Left renal pelvis (tissue), 4 donors: ENCODE measurements around the gene TYW1. TPM values are rescaled to one million over a fixed set of nuclear protein-coding genes. Genes with fewer than 3 reads are reported as not detected.
"Not testable (repeated sequence)": the region's sequence is repeated elsewhere in the genome, so short reads cannot be mapped to it uniquely, and the experiment has no call there.

Experiments used
- DNase-seq, 4 donors: peaks; one replicate each; pipeline ENCODE4 v3.0.0-alpha.2; 2013; ENCODE audit warnings: low read depth in 4 of 4, low spot score in 3 of 4
- polyA plus RNA-seq, 4 donors: library from polyadenylated mRNA; unstranded; fragments of 120-200 nt; gene quantifications; one replicate each; pipeline ENCODE4 v1.2.1, GENCODE V29; 2013; ENCODE audit not compliant: insufficient read length in 4 of 4

Gene TYW1
- polyA plus RNA-seq, 4 donors: 18.5 to 24.9 (median 23.3) TPM

DNA sequence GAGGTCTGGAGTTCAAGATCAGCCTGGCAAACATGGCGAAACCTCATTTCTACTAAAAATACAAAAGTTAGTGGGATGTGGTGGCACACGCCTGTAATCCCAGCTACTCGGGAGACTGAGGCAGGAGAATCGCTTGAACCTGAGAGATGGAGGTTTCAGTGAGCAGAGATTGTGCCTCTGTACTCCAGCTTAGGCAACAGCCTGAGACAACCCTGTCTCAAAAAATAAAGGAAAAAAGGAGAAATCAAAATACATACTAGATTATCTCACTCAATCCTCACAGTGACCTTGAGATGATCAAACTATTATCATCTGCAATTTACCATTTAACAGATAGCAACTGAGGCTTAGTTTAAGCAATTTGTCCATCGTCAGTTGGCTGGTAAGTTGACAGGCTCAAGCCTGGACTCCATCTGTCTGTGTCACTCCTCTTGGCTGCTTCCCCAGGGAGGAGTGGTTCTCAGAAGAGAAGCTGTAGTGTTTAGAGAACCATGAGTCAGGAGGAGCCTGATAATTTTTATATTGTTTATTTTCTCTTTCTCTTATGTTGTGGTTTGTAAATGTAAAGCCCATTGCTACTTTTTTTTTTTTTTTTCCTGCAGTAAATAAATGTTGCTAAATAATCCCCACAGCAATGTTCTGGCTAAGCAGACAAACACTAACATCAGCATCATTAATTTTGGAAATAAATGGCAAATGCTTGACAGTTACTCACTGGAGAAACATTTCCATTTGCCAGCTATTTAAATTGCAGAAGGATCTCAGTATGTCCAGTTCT is 46.3 kb downstream of the TYW1 start:
- DNase-seq: not testable (repeated sequence)

DNA sequence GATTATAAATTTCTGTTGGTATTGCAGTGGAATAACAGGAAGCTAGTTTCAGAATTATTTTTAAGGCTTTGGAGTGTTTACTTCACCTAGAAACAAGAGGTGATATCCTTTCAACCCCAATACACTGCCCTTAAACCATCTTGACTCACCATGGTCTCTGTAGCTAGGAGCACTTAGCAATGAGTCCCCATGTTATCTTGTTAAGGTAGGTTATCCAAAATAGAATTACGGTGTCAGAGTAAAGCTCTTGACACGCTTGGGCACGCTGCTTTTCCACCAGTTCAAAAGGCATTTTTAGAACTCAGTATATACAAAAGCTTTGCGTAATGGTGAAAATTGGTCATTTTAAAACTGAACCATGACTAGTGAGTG is 46.9 kb downstream of the TYW1 start:
- not testable (repeated sequence) for DNase-seq

DNA sequence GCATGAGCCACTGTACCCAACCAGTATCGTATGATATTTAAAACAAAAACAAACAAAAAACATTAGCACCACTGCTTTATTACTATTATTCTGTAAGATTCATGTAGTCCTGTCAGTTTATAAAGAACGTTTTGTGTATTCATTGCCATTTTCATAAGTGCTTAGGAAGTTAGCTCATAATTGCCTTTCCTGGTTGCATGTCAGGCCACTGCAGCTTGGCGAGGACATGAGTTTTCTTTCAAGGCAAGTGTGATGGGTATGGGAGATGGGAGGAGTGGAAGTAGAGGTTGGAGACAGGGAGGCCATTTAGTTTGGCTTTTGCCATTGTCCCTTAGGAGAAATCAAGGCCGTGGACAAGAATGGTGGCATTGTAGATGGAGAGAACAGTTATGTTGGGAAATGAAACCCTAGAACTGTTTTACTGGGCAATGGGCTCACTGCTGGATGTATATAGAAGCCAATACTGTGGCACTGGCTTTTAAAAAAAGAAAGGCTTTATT is 48.9 kb downstream of the TYW1 start:
- no peak for DNase-seq

DNA sequence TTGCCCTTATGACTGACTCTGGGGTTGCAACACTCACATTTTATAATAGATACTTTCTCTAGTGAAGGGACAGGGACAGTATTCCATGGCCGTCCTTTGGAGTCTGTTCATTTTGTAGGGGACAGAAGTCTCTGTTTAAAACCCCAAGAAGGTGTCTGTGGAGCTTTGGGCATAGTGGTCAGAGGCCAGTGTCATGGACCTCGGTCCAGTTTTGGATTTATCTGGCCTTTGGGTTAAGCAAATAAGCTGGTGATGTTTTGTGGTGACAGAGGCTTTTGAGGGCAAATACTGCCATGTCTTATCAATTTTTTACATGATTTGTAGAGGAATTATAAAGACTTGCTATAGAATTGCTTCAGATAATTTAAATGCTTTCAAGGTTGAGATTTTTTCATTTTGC is 50.2 kb downstream of the TYW1 start:
- not testable (repeated sequence) for DNase-seq

DNA sequence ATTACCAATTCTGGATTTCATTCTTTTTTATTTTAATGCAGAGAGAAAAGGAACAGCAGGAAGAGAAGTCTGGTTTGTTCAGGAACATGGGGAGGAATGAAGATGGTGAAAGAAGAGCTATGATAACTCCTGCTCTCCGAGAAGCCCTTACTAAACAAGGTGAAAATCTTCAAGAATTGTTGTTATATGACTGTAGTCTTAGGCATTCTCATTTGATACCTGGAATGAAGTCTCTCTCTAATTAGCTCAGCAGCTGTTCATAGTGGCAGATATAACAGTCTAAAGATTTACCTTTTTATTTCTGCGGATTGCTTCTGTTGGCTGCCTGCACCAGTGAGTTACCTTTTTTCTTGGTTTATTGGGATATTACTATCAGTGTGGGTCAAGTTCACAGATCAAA is 53.3 kb downstream of the TYW1 start:
- DNase-seq: not testable (repeated sequence)

DNA sequence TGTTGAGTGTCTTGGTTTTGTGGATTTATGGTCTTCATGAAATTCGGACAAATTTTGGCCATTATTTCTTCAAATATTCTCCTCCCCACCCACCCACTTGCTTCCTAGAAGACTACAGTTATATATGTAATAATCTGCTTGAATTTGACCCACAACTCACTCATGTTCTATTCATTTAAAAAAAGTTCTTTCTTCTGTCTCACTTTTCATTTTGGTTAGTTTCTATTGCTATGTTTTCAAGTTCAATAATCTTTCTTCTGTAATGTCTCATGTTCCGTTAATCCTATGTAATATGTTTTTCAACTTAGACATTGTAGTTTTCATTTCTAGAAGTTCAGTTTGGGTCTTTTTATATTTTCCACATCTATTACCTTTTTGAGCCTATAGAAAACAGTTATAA is 55.5 kb downstream of the TYW1 start:
- DNase-seq: not testable (repeated sequence)

DNA sequence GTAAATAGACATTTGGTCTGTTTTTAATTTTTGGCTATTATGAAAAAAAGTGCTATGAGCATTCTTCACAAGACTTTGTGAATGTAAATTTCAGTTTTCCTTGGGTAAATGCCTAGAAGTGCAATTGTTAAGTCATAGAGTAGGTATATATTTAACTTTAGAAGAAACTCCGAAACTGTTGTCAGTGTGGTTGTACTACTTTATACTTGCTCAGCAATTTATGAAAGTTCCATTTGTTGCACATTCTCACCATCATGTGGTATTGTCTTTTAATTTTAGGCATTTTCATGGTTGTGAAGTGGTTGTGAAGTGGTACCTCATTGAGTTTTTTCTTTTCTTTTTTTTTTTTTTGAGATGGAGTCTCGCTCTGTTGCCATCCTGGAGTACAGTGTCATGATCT is 60.0 kb downstream of the TYW1 start:
- DNase-seq: no peak

DNA sequence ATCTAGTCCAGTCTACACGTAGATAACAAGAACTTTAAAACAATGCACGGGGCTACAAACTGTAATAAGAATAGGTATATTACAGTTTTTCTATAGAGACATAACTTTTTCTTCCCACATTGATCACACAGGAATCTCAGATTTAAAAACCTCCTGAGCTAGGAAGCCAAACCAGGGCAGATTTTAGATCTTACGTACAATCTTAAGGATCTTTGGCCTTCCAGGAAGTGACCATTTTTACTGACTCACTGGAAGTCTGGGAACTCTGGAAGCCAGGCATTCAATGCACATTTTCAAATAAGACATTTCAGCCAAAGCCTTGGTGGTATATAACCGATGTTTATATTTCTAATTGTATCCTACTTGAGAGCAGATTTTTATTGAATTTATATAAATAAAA is 64.7 kb downstream of the TYW1 start:
- DNase-seq: not testable (repeated sequence)

DNA sequence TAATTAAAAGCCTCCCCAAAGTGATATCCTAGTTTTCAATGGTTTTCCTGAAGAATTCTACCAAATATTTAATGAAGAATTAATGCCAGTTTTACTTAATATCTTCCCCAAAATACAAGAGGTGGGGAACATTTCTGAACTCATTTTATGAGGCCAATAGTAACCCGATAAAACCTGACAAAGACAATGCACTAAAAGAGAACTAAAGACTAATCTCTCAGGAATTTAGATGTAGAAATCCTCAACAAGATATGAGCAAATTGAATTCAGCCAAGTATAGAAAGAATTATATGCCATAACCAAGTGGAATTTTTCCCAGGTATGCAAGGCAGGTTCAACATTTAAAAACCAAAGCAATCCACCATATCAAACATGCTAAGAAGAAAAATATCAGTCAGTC is 66.2 kb downstream of the TYW1 start:
- DNase-seq: not testable (repeated sequence)

DNA sequence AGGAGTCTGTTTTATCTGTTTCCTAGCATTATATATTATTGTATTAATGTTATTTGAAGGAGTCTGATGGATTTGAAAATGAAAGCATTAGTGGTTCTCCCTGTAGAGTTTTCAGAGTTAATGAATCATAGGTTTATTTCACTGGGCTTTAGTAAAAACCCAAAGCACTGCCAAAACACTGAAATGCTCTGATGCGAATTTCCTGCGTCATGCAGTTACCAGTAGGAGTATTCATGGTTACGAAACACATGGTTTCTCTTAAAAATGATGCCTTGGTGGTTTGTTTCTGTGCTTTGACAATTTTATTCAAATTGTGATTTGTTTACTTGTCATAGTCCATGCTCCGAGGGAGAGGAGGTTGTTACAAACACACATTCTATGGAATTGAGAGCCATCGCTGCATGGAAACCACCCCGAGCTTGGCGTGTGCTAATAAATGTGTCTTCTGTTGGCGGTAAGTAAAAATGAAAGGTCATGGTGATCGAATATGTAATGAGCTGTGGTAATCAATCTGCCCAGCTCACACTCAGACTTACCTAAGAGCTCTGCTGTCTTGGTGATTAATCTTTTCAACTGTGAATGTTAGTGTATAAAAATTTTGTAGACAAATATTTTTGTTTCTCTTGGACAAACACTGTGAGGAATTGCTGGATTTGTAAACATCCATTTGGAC is 70.5 kb downstream of the TYW1 start:
- peak in 1 of 4 donors; percentile 24 for DNase-seq

DNA sequence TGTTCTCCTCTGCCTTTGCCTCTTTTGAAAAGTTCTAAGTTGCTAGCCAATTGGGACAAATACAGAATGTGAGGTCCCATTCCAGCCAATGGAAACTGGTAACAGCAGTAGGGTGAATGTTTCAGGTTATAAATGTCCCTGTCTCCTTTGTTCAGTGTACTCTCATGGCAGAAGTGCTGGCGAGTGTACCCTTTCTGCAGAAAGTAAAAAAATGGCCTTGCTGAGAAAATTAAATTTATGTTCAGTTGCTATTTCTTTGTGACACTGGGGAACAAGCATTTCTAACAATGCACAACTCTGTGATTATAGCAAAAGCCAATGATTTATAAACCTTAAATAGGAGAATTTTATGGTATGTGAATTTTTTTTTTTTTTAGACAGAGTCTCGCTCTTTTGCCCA is 79.5 kb downstream of the TYW1 start:
- DNase-seq: not testable (repeated sequence)

DNA sequence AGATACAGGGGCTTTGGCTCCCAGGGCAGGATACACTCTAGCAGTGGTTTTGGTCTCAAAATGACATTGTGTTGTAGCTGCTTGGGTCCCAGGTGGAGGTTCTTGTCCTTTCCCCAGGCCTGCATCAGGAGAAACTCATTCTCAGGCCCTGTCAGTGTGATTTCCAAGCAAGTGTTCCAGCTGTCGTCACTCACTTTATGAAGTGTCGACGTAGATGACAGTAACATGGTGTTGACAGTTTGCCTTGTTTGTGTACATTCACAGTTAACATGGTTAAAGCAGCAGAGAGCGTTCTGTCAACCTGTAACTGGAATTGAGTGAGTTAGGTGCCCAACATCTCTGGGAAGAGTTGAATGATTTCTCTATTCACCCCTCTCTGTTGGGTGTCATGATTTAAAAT is 86.2 kb downstream of the TYW1 start:
- not testable (repeated sequence) for DNase-seq

DNA sequence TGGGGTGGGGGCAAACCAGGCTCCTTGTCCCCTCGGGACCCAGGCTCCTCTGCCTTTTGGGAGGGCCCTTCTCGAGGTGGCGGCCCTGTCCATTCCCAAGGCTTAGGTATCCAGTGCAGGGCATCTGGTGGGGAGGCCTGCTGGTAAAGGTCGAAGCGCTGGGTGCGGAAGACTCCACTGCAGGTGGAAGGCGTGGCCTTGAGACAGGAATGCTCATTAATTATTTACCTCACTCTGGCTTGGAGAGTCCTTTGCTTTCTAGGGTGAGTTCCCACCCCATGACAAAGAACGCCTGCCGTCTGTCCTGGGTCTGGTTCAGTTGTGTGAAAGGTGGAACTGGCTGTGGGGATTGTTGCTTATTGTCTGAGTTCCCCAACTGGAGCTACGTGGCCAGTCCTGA is 92.6 kb downstream of the TYW1 start:
- DNase-seq: not testable (repeated sequence)

DNA sequence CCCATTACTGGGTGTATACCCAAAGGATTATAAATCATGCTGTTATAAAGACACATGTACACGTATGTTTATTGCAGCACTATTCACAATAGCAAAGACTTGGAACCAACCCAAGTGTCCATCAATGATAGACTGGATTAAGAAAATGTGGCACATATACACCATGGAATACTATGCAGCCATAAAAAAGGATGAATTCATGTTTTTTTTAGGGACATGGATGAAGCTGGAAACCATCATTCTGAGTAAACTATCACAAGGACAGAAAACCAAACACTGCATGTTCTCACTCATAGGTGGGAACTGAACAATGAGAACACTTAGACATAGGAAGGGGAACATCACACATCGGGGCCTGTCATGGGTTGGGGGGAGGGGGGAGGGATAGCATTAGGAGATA is 94.4 kb downstream of the TYW1 start:
- not testable (repeated sequence) for DNase-seq

DNA sequence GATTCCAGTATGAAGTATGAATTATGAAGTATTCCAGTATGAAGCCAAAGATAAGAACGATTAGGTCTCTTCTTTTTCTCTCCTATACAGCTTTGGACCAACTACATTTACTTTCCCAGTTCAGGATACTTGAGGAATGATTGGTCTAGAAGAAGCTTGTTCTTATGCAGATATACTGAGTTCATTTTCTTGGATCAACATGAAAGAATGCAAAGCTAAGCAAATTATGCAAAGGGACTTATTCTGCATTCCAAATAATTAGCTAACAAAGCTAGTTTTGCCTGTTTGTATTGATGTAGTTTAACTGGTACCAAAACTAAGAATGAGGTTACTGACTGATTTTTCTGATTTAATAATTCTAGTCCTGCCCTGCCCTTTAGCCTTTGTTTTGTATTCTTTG is 101.4 kb downstream of the TYW1 start:
- DNase-seq: not testable (repeated sequence)

DNA sequence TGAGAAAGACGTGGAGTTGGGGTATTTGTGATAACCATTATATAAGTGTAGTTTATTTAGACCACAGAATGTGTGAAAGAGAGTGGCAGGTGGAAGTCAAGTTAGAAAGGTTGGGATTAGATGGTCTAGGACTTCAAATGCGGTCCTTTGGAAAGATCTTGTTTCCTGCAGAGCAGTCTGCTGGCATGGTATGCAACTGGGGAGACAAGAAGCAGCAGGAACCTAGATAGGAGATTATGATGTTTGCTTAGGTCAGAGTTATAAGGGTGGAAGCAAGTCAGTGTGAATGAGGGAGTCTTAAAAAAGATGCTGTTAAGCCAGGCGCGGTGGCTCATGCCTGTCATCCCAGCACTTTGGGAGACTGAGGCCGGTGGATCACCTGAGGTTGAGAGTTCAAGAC is 102.8 kb downstream of the TYW1 start:
- not testable (repeated sequence) for DNase-seq

DNA sequence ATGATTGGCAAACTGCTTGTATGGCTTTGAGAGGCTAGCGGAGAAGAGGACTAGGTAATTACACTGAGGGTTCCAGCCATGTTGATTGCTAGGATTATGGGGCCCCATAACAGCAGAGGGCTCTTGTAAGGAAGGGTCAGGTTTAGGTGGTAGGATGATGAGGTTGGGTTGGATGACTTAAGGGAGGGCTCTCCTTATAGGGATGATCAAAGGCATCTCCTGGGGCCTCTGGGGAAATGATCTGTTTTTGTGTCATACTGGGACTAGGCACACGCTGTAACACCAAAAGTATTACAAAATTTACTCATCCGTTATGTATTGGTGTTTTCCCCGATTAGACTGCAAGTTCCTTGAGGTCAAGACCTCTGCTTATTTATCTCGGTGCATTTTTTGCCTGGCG is 103.4 kb downstream of the TYW1 start:
- not testable (repeated sequence) for DNase-seq

DNA sequence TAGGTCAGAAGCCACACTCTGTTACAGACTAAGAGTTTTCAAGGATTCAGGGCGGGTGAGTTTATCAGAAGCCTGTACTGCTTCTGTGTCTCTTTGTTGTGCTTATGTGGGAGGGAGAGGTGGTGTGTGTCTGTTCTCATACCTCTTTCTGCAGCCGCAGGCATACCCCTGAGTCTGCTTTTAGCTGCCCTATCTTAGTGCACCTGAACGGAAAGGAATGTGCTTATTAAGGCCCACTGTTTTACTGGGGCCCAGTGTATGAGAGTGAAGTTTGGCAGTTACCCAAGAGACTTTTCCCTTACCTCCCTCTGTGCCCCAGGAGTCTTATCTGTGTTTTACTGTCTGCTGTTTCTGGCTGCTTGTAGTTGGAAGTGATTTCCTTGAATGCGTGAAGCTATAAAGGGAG is 104.3 kb downstream of the TYW1 start:
- no peak for DNase-seq

DNA sequence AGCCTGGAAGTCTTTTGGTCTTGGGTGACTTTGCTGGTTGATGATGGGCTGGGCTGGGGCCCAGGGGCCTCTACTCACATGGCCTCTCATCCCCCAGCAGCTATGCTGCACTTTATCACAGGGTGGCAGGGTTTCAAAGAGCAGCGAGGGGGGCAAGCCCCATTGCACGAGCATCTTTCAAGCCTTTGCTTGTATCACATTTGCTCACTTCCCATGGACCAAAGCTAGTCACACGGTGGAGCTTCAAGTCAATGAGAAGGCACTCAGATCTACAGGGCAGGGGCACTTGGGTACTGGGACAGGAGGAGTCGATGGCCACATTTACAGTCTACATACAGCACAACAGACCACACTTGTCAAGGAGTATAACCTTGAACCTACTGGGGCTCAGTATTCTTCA is 108.3 kb downstream of the TYW1 start:
- DNase-seq: not testable (repeated sequence)

DNA sequence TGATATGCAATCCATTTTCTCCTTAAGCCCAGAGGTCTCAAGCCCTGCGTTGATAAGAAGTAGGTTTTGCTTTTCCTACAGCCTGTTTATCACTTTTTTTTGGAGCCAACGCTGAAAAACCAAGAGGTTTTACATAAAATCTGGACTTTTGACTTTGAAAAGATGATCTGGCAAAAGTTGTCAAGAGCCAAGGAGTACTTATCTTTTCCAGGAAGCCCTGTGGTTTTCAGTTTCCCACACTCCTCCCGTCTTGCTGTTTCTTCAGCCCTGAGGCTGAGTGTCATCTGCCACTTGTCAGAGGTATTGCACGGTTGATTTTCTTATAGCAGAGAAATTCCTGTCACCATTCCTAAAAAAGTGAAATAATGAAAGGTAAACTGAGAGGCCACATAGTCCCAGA is 108.7 kb downstream of the TYW1 start:
- no peak for DNase-seq

DNA sequence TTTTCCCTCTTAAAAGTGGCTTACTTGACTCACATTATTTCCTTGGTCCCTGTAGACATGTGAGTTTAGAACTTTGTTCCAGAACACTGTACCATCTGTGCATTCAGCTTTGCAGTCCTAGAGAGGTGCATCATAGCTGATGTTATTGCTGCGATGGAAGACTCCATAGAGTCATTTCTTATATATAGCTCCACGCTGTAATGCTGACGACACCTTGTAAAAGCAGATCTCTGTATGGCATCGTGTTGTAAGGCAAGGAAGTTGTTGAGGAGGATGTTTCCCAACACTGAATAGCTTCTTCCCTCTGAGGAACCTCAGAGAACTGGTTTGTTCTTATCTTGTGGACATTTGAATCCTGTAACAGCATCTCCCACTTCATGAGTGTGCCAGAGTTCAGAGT is 109.6 kb downstream of the TYW1 start:
- DNase-seq: not testable (repeated sequence)

DNA sequence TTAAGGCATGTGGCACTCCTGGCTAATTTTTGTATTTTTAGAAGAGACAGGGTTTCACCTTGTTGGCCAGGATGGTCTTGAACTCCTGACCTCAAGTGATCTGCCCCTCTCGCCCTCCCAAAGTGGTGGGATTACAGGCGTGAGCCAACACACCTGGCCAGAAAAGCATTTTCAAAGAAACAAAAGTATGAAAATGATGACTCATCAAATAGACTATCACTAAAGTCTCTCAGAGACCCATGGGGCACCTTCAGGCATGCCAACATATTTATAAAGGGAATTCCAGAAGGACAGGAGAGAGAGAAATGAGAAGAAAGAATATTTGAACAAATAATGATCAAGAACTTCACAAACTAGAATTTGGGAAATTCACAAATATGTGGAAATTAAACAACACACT is 114.7 kb downstream of the TYW1 start:
- not testable (repeated sequence) for DNase-seq
